8988T (cell line): ENCODE data around the gene PVRIG.
"Not testable (repeated sequence)": the region's sequence is repeated elsewhere in the genome, so short reads cannot be mapped to it uniquely, and the experiment has no call there.

ENCODE experiments used
- DNase-seq: peaks from one replicate; pipeline ENCODE4 v3.0.0; 2011

The PVRIG gene

GRCh38 chr7:100219801-100220585 lies at the start of gene PVRIG:
Gene PVRIG (plus strand): TSS chr7:100219949. CDS start chr7:100219971, 22 bp downstream.
- DNase-seq = not testable (repeated sequence)

GRCh38 chr7:100170101-100170897 lies 49.5 kb upstream of the PVRIG start:
- no peak for DNase-seq

- DNase-seq = peak; percentile 60
Observed at GRCh38 chr7:100171087-100171681, 48.6 kb upstream of the PVRIG start.

DNA sequence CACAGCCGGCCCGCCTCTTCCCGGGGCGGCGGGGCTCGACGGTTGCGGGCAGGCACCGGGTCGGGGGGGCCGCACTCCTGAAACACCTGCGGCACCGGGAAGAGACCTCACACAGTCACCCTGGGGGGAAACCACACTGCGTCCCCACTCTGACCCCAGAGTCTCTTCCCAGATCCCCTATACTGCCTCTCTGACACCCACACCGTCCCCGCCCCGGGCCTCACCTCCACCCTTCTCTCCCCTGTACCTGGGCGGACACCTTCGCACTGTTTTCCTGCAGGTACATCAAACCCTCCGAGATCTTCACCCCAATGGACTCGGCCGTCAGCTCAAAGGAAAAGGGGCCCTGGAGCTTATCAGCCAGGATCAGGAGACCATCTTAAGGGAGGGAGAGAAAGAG lies 47.9 kb upstream of the PVRIG start:
- no peak for DNase-seq

- DNase-seq = no peak
Observed at GRCh38 chr7:100173806-100174495, 45.8 kb upstream of the PVRIG start.

DNA sequence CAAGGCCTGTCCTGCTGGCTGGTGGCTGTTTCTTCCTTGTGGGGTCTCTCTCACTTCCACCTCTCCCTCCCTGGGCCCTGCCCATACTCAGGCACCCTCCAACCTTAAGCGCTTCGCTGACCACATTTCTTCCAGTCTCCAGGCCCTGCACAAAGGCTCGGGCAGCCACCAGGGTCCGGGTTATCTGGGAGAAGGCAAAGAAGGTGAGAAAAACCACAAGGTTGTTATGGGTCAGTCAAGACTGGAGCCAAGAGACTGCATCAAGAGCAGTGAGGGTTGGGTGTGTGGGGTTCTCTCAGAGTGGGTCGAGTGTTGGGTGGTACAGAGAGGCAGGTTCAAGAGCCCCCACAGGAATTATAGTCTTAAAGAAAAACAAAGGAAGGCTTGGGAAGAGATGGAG lies 45.2 kb upstream of the PVRIG start:
- no peak for DNase-seq

- DNase-seq = no peak
Observed at GRCh38 chr7:100175296-100175935, 44.3 kb upstream of the PVRIG start.

DNA sequence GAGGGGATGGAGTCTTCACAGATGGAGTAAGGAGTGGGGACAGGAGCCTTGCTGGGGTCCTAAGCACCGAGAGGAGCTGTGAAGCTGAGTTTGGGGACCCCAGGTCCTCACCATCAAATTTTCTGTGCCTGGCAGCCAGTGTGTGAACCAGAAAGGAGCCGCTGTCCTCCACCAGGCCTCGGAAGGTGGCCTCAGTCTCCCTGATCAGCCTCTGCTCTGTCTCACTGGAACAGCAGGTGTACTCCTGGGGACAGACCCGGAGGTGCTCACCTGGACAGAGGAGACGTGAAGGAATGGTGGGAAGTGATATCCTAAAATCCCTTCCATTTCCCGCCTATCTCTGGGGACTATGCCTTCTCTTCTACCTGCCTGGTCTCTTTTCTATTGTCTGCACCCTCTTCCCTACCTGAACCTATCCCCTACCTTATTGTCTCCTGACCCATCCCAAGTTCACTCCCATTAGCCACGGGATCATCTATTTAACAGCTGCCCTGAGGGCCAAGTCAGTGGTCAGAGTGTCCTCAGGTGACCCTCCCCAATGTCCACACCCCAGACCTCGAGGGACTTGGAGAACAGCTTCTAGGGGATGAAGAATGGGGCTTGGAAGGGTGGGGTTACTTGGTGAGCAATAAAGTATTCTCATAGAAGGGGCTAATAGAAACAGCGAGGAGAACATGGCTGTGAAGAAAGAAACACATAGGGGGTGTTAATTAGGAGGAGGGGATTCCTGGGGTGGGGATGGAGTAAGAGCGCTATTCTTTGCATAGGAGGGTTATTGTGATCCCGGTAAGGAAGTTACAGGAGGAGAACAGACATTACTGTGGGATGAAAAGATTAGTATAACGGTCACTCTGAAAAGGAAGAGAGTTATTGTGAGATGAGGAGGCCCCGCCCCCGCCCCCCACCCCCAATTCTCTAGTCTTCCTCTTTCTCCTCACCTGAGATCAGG lies 43.4 kb upstream of the PVRIG start:
- DNase-seq = no peak

GRCh38 chr7:100177045-100178001 lies 42.4 kb upstream of the PVRIG start, which contains the start of the genes GPC2 and STAG3:
Gene GPC2 (minus strand): TSS chr7:100177381. CDS start chr7:100177199, 182 bp downstream.
Gene STAG3 (plus strand): TSS chr7:100177918. CDS start chr7:100180557, 2,639 bp downstream.
- DNase-seq = peak; percentile 83

DNA sequence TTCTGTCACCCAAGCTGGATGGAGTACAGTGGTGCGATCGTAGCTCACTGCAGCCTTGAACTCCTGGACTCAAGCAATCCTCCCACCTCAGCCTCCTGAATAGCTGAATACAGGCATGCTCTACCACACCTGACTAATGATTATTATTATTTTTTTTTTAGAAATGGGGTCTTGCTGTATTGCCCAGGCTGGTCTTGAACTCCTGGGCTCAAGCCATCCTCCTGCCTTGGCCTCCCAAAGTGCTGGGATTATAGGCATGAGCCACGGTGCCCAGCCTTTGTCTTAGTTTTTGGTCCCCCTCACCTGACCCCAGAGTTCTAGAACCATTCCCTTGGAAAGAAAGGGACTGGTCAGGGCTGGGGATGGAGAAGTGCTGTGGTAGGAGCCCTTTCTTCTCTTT lies 39.7 kb upstream of the PVRIG start:
- DNase-seq = not testable (repeated sequence)

DNA sequence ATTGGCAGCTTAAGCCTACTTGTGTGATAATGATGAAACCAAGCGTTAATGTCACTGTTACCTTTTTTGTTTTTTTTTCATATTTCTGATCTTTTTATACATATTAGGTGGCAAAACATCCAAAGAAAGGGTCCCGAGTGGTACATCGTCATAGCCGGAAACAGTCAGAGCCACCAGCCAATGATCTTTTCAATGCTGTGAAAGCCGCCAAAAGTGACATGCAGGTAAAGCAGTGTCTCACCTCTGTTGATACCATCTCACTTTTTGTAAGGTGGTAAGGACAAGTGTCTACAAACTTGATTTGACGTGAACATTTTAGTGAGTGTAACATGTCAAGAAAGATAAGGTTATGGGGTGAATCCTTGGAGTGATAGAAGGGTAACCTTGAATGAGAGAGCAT lies 37.1 kb upstream of the PVRIG start:
- not testable (repeated sequence) for DNase-seq

DNA sequence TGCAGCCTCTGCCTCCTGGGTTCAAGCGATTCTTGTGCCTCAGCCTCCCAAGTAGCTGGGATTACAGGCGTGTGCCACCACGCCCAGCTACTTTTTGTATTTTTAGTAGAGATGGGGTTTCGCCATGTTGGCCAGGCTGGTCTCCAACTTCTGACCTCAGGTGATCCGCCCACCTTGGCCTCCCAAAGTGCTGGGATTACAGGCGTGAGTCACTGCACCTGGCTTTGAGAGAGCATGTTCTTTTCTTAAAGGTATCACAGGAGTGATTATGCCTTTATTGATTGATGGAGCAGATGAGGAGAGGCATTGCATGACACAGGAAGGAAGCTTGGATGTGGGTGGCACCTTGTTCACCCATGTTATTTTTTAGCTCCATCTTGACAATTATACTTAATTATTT lies 36.7 kb upstream of the PVRIG start:
- DNase-seq = not testable (repeated sequence)

DNA sequence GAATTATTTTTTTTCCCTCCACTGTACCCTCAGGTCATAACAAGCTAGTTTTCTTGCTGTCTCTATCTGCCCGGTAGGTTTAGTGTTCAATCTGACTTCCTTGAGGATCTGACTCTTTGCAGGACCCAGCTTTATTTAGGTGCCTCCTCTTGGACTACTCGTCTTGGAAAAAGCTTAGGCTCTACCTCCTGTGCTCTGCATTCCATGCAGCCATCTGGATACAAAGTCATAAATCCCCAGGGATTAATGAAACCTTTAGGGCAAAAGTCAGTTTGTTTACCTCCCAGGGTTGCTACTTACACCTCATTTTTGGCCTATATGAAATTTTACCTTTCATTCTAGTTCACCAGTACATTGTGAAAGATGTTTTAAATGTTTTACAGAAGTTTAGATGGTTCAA lies 34.0 kb upstream of the PVRIG start:
- no peak for DNase-seq

- DNase-seq = no peak
Observed at GRCh38 chr7:100189061-100189460, 30.7 kb upstream of the PVRIG start.

GRCh38 chr7:100190048-100190711 lies 29.6 kb upstream of the PVRIG start:
- DNase-seq = no peak

DNA sequence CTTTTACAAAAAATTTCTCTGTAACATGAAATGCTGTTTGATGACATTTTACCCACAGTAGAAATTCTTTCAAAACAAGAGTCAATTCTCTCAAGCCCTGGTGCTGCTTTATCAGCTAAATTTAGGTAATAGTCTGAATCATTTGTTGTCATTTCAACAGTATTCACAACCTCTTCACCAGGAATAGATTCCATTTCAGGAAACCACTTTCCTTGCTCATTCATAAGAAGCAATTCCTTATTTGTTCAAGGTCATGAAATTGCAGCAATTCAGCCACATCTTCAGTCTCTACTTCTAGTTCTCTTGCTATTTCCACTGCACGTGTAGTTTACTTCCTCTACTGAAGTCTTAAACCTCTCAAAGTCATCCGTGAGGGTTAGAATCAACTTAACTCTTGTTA lies 28.0 kb upstream of the PVRIG start:
- DNase-seq = no peak

DNA sequence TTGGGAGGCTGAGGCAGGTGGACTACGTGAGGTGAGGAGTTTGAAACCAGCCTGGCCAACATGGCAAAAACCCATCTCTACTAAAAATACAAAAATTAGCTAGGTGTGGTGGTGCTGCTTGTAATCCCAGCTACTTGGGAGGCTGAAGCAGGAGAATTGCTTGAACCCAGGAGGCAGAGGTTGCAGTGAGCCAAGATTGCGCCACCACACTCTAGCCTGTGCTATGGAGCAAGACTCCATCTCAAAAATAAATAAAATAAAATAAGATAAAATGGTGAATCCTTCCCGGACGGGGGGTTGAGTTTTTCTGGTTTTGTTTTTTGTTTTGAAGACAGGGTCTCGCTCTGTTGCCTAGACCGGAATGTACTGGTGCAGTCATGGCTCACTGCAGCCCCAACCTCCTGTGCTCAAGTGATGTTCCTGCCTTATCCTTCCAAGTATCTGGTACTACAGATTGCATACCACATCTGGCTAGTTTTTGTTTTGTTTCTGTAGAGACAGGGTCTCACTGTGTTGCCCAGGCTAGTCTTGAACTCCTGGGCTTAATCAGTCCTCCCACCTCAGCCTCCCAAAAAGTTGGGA lies 27.4 kb upstream of the PVRIG start:
- DNase-seq = not testable (repeated sequence)

GRCh38 chr7:100192969-100193368 lies 26.8 kb upstream of the PVRIG start:
- DNase-seq = no peak

DNA sequence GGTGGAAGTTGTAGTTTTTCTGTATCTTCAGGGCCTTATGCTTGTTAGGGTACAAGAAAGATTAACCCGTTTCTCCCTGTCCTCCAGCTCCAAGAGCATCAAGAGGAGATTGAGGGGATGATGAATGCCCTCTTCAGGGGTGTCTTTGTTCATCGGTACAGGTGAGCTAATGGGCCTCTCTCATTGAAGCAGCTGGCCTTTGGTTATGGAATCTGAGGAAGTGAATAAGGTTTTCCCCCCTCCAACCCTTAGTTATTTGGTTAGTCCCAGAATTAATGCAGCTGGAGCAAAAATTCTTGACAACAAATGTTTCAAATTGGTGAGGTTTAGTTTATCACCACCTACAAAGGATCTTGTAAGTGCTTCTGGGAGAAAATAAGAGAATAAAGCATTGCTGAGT lies 24.5 kb upstream of the PVRIG start:
- no peak for DNase-seq
